Hindlimb muscle (tissue), 1 donor: Measurements from ENCODE around the gene TMEM100. TPM values are rescaled to one million over a fixed set of nuclear protein-coding genes. Genes with fewer than 3 reads are reported as not detected.

Experiments
- DNase-seq: peaks from one replicate; pipeline ENCODE4 v3.0.0-alpha.2; 2013
- polyA plus RNA-seq: library from polyadenylated mRNA; unstranded; fragments of 120-200 nt; gene quantifications from one replicate; pipeline ENCODE4 v1.2.1, GENCODE V29; 2013; ENCODE audit not compliant: insufficient read length

Gene TMEM100, protein sequence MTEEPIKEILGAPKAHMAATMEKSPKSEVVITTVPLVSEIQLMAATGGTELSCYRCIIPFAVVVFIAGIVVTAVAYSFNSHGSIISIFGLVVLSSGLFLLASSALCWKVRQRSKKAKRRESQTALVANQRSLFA
- 4.2 TPM for polyA plus RNA-seq

DNA sequence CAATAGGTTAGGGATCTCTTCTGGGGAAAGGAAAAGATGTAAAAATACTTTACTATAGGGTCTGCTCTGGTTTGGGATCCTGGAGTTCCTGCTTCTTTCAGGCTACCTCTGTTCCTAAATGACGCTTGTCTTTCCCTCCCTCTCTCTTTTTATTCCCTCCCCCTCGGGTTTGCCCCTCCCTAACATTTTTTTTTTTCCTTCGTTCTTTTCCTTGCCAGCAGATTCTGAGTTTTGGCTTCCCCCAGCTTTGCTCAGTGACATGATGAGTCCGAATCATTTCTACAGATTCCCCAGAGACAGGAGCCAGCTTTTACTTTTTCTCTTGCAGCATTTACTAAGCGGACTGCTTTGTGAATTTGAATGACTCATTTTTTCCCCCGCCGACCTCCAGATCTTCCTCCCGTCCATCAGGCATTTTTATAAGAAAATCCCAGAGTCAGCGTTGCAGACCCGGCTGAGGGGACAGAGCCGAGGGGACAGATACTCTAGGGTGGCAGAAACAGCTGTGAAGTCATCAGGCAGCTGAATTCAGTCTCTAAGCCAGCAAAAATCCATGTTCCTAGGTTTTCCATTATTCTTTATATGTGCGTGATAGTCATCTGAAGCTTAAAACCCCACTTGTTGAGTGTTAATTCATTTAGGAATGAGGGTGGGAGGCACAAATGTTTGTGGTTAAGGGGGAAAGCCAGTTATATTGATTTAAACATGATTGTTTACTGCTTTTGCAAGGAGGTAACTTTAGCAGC is at the start of gene TMEM100:
Gene TMEM100 (minus strand): TSS at position 123 of the 746 bp plus-strand sequence. CDS start 1,794 bp downstream, outside the sequence.
- DNase-seq, result peak; percentile 82

- no peak for DNase-seq
Measured at GRCh38 chr17:55772086-55772485, 49.4 kb upstream of the TMEM100 start.

DNA sequence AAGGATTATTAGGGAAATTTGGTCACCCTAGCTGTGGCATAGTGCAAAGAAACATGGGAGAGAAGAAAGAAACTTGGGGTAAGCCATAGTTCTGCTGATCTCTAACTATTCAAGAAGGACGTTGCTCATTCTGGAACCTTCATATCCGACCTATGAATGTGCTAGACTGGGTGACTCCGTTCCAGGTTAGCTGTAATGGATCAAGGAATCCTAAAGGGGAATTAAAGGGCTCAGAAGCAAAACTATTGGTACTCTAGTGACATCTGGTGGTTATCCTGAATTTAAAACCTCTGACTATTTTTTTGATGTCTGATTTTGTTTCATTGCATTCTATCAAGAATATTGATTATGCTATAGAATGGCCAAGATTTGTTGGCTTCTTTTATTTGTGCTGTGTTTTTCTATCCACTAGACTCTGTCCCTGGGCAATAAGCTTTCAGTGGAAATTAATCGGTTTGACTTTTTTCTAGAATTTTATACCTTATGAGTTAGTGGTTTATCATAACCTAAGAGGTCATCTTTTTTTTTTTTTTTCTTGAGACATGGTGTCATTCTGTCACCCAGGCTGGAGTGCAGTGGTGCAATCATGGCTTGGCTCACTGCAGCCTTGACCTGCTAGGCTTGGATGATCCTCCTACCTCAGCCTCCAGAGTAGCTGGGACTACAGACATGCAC is 47.7 kb upstream of the TMEM100 start:
- DNase-seq, result no peak

- no peak for DNase-seq
Measured at GRCh38 chr17:55769625-55770000, 46.9 kb upstream of the TMEM100 start.

DNA sequence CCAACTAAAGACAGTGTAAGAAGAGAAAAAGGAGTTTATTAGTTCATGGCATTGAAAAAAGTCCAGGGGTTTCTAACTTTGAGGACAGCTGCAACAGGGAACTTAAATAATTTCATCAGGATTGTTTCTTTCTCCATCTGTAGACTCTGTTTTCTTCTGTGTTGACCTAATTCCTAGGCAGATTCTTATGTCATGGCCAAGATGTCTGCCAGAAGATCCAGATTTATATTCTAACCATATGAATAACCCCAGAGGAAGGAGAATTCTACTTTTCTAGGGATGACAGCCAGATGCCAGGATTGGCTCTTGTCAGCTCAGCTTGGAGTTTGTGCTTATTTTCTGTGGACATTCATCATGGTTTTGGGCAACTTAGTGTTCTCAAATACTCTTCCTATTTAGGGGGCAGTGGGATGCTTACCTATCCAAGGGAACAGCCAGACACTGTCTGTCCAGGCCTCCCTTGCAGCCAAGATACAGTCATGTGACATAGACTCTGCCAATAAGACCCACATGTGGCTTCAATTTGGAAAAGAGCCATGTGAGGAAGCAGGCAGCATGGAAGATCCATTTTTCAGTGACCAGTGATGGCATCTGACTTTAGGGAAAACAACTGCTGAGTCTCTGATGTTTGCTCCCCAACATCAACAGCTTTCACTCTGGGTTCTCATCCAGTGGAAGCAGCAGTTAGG is 46.4 kb upstream of the TMEM100 start:
- DNase-seq, result no peak

DNA sequence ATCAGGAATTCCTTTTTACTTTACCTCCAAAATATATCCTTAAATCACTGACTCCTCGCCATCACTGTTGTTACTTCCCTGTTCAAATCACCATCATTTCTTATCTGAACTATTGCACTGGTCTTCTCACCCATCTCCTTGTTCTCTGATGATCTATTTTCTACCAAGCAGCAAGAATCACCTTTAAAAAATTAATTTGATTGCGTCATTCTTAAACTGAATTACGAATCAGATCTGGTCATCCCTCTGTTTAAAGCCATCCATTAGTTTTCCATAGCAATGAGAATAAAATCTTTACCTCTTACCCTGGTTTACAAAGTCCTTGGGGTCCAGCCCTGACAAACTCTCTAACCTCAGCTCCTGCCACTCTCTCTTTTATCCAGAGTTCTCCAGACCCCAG is 42.8 kb upstream of the TMEM100 start:
- DNase-seq, result no peak

GRCh38 chr17:55764610-55765009 is 41.9 kb upstream of the TMEM100 start:
- DNase-seq, result no peak

DNA sequence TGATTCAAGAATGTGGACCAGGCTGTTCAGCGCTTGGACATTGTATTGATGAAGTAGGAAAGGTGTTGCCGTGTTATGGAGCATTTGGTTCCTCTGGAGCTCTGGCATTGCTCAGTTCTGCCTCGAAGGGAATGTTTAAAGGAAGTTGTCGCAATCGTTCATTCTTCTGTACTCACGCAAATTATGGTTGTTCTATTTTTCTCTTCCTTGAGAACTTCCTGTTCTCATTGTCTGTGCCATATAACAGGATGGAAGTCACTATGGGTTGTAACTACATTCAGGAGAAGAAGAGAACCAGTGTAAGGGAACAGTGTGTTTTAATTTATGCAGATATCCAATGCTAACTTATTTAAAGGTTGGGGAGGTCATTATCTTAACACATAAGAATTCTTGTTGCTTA is 41.2 kb upstream of the TMEM100 start:
- DNase-seq, result no peak

GRCh38 chr17:55762086-55762858 is 39.6 kb upstream of the TMEM100 start:
- no peak for DNase-seq

GRCh38 chr17:55760643-55761355 is 38.1 kb upstream of the TMEM100 start:
- DNase-seq, result no peak

GRCh38 chr17:55758171-55758570 is 35.5 kb upstream of the TMEM100 start:
- no peak for DNase-seq

- no peak for DNase-seq
Measured at GRCh38 chr17:55757659-55758058, 35.0 kb upstream of the TMEM100 start.

GRCh38 chr17:55756689-55757088 is 34.0 kb upstream of the TMEM100 start:
- DNase-seq, result no peak

GRCh38 chr17:55751720-55752250 is 29.1 kb upstream of the TMEM100 start:
- no peak for DNase-seq

DNA sequence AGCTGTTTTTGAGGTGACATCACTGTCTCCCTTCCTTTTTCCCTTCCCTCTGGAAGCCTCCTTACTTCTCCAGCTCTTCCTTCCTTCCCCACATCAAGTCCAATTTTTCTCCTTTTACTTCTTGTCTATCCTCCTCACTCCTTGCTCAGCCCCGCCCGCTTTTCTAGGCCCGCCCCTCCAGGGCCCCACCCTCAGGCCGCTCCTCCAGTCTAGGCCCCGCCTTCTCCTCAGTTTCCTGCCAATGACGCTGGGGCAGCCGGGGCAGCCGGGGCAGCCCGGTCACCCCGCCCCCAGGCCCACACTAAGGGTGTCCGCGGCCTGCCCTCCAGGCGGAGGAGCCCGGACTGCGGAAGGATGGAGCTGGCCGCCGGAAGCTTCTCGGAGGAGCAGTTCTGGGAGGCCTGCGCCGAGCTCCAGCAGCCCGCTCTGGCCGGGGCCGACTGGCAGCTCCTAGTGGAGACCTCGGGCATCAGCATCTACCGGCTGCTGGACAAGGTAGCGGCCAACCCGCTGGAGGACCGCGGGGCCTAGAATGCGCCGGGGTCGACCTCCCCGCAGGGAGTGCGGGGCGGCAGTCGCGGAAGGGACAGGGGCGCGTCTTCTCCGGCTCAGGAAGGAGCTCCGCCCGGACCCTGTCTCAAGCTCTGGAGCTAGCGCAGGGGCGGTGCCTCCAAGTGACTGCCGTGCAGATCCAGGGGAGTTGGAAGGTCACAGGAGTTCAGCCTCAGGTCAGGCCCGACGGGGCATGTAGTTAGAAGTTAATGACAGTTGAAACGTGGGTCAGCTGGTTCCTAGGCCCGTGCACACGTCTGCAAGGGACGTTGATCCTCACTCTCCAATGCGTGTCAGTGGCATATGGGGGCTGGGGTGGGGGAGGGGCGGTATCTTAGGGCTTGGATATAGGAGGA is 28.3 kb upstream of the TMEM100 start, which contains the start of gene PCTP:
Gene PCTP (plus strand): TSS at position 302 of the 908 bp plus-strand sequence. CDS start 53 bp downstream, at position 355.
- peak; percentile 88 for DNase-seq

GRCh38 chr17:55749985-55750384 is 27.3 kb upstream of the TMEM100 start:
- no peak for DNase-seq

GRCh38 chr17:55748841-55749240 is 26.2 kb upstream of the TMEM100 start:
- no peak for DNase-seq

GRCh38 chr17:55747209-55747608 is 24.5 kb upstream of the TMEM100 start:
- DNase-seq, result no peak

DNA sequence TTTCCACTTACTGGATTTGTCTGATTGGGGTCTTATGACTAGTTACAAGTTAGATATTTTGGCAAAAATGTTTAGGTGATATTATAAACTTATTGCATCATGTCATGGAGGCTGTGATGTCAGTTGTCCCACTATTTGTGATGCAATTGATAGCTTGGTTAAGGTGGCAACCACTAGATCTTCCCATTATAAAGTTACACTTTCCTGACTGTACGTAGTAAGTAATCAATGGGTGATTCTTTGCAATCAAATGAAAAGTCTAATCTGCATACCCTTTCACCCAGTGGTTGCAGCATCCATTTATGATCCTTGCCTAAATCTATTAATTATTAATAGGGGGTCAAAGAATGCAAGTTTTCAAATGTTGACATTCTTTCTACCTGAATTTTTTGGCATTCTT is 23.8 kb upstream of the TMEM100 start:
- no peak for DNase-seq

DNA sequence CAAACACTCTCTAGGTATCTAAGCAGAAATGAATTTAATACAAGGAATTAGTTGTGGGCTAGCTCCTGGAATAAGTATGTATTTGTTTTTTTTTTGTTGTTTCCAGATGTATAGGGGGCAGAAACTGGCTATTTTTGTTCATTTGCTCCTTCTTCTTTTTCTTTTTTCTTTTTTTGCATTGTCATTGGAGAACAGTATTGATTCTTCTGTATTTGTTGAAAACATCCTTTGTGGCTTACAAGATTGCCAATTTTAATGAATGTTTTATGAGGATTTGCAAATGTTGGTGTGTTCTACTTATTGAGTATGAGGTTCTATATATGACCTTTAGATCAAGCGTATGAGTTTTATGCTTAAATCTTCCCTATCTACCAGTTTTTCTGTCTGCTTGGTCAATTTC is 22.6 kb upstream of the TMEM100 start:
- no peak for DNase-seq
